Caco-2 (cell line): ENCODE measurements around the gene IL6. TPM values are rescaled to one million over a fixed set of nuclear protein-coding genes. Genes with fewer than 3 reads are reported as not detected.

Experiments
- BruUV-seq: library from RNA; stranded (reverse); fragments of 400-500 nt; replicated peaks from 2 replicates; lab custom pipeline; 2021; lab: Mats Ljungman, UMichigan
- CTCF ChIA-PET: fragments of 300-600 bp; sonication (Branson Sonifier 250); formaldehyde crosslinking; loops from one replicate; lab custom pipeline; 2022; ENCODE audit warnings: antibody characterized with exemption; lab: Charles Lee
- POLR2A ChIA-PET: fragments of 300-600 bp; sonication (Branson Sonifier 250); formaldehyde crosslinking; loops from one replicate; lab custom pipeline; 2022; ENCODE audit warnings: antibody characterized with exemption; lab: Charles Lee
- DNase-seq, 2 experiments: peaks; one replicate each; pipeline versions ENCODE4 v3.0.0 to v3.0.0-alpha.2; 2020 to 2022
- H3K27me3 ChIP-seq: replicated peaks from 2 replicates; pipeline ENCODE4 v1.6.0; 2011; ENCODE audit warnings: low read length; ENCODE audit not compliant: control insufficient read depth, insufficient read depth
- H3K36me3 ChIP-seq: 2 replicates; pipeline ENCODE4 v1.5.1; 2011; ENCODE audit warnings: low read length; ENCODE audit not compliant: control insufficient read depth, insufficient read depth
- H3K4me1 ChIP-seq: fragments of 250-450 bp; sonication (Bioruptor Pico); 2 replicates; pipeline ENCODE4 v1.5.1; 2020; ENCODE audit warnings: mild to moderate bottlenecking
- H3K4me3 ChIP-seq: 2 replicates; pipeline ENCODE4 v1.5.1; 2011; ENCODE audit warnings: low read depth, mild to moderate bottlenecking, control low read depth, low read length
- H3K9me3 ChIP-seq: fragments of 250-450 bp; sonication (Bioruptor Pico); 2 replicates; pipeline ENCODE4 v1.5.1; 2020; ENCODE audit warnings: mild to moderate bottlenecking, moderate library complexity
- H3K27ac Mint-ChIP-seq: one replicate; pipeline ENCODE4 v1.8.0; 2022; ENCODE audit warnings: mixed read lengths; ENCODE audit not compliant: unreplicated experiment
- H3K27me3 Mint-ChIP-seq: one replicate; pipeline ENCODE4 v1.8.0; 2022; ENCODE audit warnings: mixed read lengths; ENCODE audit not compliant: insufficient read depth, unreplicated experiment
- H3K36me3 Mint-ChIP-seq: one replicate; pipeline ENCODE4 v1.8.0; 2022; ENCODE audit warnings: mild to moderate bottlenecking, mixed read lengths; ENCODE audit not compliant: insufficient read depth, unreplicated experiment
- H3K4me1 Mint-ChIP-seq: one replicate; pipeline ENCODE4 v1.8.0; 2022; ENCODE audit warnings: low read depth, mixed read lengths; ENCODE audit not compliant: unreplicated experiment
- H3K4me3 Mint-ChIP-seq: one replicate; pipeline ENCODE4 v1.8.0; 2022; ENCODE audit warnings: mild to moderate bottlenecking, moderate library complexity, mixed read lengths; ENCODE audit not compliant: unreplicated experiment
- H3K9me3 Mint-ChIP-seq: one replicate; pipeline ENCODE4 v1.8.0; 2022; ENCODE audit warnings: mixed read lengths; ENCODE audit not compliant: unreplicated experiment
- CTCF ChIP-seq, 2 experiments: fragments of 200-600 bp in 1 of 2; IDR thresholded peaks; 1 replicate in 1 of 2; 2 replicates in 1 of 2; pipeline versions ENCODE4 v1.5.1 to v1.8.0; 2011 to 2022; ENCODE audit warnings: antibody characterized with exemption in 1 of 2, control low read depth in 1 of 2, inconsistent platforms in 1 of 2, low read depth in 1 of 2, low read length in 1 of 2, mild to moderate bottlenecking in 1 of 2, moderate library complexity in 1 of 2; ENCODE audit not compliant: insufficient read depth in 1 of 2, severe bottlenecking in 1 of 2, unreplicated experiment in 1 of 2
- intact Hi-C: fragments of 100-400 bp; cut with micrococcal nuclease; formaldehyde crosslinking; loops from one replicate; pipeline ENCODE4 v1.10.0; 2022; ENCODE audit not compliant: unreplicated experiment
- total RNA-seq: library from RNA; stranded (reverse); gene quantifications from 2 replicates; pipeline ENCODE4 v1.2.3, GENCODE V29; 2022

IL6 gene
- total RNA-seq, 1 experiment from 2014 or later, result not detected

- Mint-ChIP-seq H3K4me3 (no peak overlapping the region), H3K27ac (no peak overlapping the region), H3K4me1 (peaks cover 15% of the 10 kb centered on the region), H3K27me3 (no peaks in the 10 kb centered on the region), H3K36me3 (peaks cover 5% of the 10 kb centered on the region), H3K9me3 (peaks cover 22% of the 10 kb centered on the region)
- H3K9me3 ChIP-seq, result no peaks in the 10 kb centered on the region
- CTCF ChIA-PET, result no interaction called here
- TF ChIP-seq CTCF (IDR thresholded peaks at IDR 0.05; ENCODE audit: insufficient read depth in 1 of 2, low read depth in 1 of 2, low read length in 1 of 2, severe bottlenecking in 1 of 2, unreplicated experiment in 1 of 2), result no peak
- 0 out of 2 replicates have a peak, but pooled peaks cover 5% of the 10 kb centered on the region for H3K4me1 ChIP-seq
- H3K36me3 ChIP-seq, result no peaks in the 10 kb centered on the region
- POLR2A ChIA-PET, result no interaction called here
- H3K27me3 ChIP-seq, result no peaks in the 10 kb centered on the region
- intact Hi-C loops, result no loop called here
- no TSS peak for BruUV-seq
- H3K4me3 ChIP-seq, result no peak overlapping the region
- no peak for DNase-seq
Measured at GRCh38 chr7:22694597-22695207, 32.3 kb upstream of the IL6 start.

- Histone ChIP-seq H3K36me3 (no peaks in the 10 kb centered on the region), H3K4me3 (no peak overlapping the region), H3K27me3 (no peaks in the 10 kb centered on the region), H3K4me1 (0 out of 2 replicates have a peak, but pooled peaks cover 5% of the 10 kb centered on the region), H3K9me3 (no peaks in the 10 kb centered on the region)
- ChIA-PET CTCF (no interaction called here), POLR2A (no interaction called here)
- H3K36me3 Mint-ChIP-seq, result peaks cover 5% of the 10 kb centered on the region
- H3K4me1 Mint-ChIP-seq, result peaks cover 15% of the 10 kb centered on the region
- intact Hi-C loops, result no loop called here
- no peak overlapping the region for H3K4me3 Mint-ChIP-seq
- peaks cover 22% of the 10 kb centered on the region for H3K9me3 Mint-ChIP-seq
- no peak for TF ChIP-seq CTCF (IDR thresholded peaks at IDR 0.05; ENCODE audit: insufficient read depth in 1 of 2, low read depth in 1 of 2, low read length in 1 of 2, severe bottlenecking in 1 of 2, unreplicated experiment in 1 of 2)
- no peak overlapping the region for H3K27ac Mint-ChIP-seq
- no TSS peak for BruUV-seq
- no peaks in the 10 kb centered on the region for H3K27me3 Mint-ChIP-seq
- no peak for DNase-seq
Measured at GRCh38 chr7:22695476-22696132, 31.4 kb upstream of the IL6 start.

- no peaks in the 10 kb centered on the region for H3K36me3 ChIP-seq
- ChIA-PET POLR2A (no interaction called here), CTCF (no interaction called here)
- Mint-ChIP-seq H3K27me3 (no peaks in the 10 kb centered on the region), H3K4me3 (no peak overlapping the region), H3K27ac (peak overlapping the region; percentile 45), H3K36me3 (peaks cover 5% of the 10 kb centered on the region), H3K4me1 (peaks cover 15% of the 10 kb centered on the region), H3K9me3 (peaks cover 22% of the 10 kb centered on the region)
- DNase-seq, result no peak
- no TSS peak for BruUV-seq
- intact Hi-C loops, result no loop called here
- TF ChIP-seq CTCF (IDR thresholded peaks at IDR 0.05; ENCODE audit: insufficient read depth in 1 of 2, low read depth in 1 of 2, low read length in 1 of 2, severe bottlenecking in 1 of 2, unreplicated experiment in 1 of 2), result no peak
- H3K27me3 ChIP-seq, result no peaks in the 10 kb centered on the region
- 0 out of 2 replicates have a peak, but pooled peaks cover 5% of the 10 kb centered on the region for H3K4me1 ChIP-seq
- no peak overlapping the region for H3K4me3 ChIP-seq
- H3K9me3 ChIP-seq, result no peaks in the 10 kb centered on the region
Measured at GRCh38 chr7:22696541-22697228, 30.3 kb upstream of the IL6 start.
